DMS114 treated with DMSO at 0.1 percent for 48 hours (cell line): Measurements from ENCODE around the gene FFAR1.

Source experiments
- DNase-seq: peaks from one replicate; lab custom pipeline; 2025; ENCODE audit not compliant: unreplicated experiment; lab: John Stamatoyannopoulos, UW

The FFAR1 gene

GRCh38 chr19:35314858-35315470 lies 32.7 kb upstream of the FFAR1 start:
- DNase-seq, result no peak

GRCh38 chr19:35315883-35316282 lies 31.8 kb upstream of the FFAR1 start:
- no peak for DNase-seq

- no peak for DNase-seq
These were observed 31.1 kb upstream of the FFAR1 start for GRCh38 chr19:35316560-35316959.

DNA sequence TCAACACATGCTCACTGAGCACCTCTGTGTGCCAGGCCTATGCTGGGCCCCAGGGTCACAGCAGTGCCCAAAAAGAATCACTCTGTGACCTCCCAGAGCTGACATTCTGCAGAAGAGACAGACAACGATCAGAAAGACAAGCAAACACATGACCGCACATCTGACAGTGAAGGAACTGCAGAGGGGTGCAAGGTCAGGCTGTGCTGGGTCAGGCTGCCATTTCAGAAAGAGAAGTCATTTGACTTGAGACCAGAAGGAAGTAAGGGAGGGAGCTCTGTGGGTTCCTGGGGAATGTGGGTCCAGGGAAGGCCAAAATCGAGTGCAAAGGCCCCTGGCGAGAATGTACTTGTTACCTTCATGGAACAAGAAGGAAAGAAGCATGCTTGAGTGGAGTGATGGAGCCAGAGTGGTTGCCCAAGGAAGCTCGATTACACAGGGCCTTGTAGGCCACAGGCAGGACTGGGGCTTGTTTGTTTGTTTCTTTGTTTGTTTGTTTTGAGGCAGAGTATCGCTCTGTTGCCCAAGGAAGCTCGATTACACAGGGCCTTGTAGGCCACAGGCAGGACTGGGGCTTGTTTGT lies 30.1 kb upstream of the FFAR1 start:
- DNase-seq, result no peak

DNA sequence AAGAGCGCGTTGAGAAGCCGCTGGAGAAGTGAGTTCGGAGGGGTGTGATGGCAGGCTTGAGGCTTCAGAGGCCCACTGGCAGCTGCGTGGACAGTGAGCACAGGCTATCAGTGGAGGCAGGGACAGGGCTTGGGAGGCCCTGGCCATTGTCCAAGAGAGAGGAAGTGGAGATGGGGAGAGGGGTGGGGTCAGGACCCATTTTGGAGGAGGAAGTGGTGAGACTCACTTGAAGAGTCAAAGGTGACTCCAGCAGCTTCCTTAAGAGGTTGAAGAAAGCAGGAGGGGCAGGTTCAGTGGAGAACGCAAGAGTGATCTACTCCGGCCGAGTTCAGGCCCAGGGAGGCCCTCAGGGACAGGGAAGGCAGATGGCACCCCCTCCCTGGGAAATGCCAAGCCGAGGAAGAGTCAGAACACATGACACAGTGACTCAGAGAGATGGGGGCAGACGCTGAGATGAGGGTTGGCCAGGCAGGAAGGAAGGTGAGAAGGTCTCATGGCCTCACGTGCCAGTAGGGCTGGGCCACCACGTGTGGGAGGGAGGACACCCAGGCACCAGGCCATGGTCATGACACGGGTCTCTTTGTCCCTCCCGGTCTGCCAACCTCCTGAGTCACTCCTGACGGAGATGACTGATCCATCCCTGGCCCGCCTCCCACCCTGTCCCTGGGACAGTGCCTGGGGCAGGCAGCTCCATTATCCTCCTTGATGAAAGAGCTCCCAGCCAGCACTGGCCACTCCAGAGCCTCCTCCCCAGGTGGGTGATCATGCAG lies 28.8 kb upstream of the FFAR1 start:
- no peak for DNase-seq

GRCh38 chr19:35320065-35320713 lies 27.5 kb upstream of the FFAR1 start:
- no peak for DNase-seq

- no peak for DNase-seq
These were observed 26.4 kb upstream of the FFAR1 start for GRCh38 chr19:35321291-35321690.

GRCh38 chr19:35322014-35322413 lies 25.7 kb upstream of the FFAR1 start:
- DNase-seq, result no peak

GRCh38 chr19:35327642-35328041 lies 20.1 kb upstream of the FFAR1 start:
- DNase-seq, result no peak

DNA sequence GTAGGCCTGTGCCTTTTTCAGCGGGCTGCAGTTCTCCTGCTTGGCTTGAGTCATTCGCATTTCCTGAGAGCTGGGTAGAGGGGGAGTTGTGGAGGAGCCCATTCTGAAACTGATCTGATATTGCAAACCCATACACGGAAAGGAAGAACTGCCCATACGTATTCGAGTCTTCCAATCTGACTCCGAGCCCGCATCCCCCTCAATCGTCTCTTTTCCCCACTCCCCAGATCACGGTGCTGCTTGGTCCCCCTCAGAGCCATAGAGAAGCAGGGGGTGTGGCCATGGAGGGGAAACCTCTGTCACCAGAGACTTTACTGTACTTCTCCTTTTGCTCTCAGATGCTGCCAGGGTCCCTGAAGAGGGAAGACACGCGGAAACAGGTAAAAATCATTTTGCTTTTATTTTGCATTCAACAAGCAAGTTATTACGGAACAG lies 18.8 kb upstream of the FFAR1 start, which contains the start of gene CD22:
Gene CD22, plus strand, starts transcription at position 337 of the 435 bp plus-strand sequence. CDS start 2,854 bp downstream, outside the sequence.
- no peak for DNase-seq

GRCh38 chr19:35329323-35329722 lies 18.4 kb upstream of the FFAR1 start:
- no peak for DNase-seq

GRCh38 chr19:35330475-35330874 lies 17.2 kb upstream of the FFAR1 start:
- no peak for DNase-seq

DNA sequence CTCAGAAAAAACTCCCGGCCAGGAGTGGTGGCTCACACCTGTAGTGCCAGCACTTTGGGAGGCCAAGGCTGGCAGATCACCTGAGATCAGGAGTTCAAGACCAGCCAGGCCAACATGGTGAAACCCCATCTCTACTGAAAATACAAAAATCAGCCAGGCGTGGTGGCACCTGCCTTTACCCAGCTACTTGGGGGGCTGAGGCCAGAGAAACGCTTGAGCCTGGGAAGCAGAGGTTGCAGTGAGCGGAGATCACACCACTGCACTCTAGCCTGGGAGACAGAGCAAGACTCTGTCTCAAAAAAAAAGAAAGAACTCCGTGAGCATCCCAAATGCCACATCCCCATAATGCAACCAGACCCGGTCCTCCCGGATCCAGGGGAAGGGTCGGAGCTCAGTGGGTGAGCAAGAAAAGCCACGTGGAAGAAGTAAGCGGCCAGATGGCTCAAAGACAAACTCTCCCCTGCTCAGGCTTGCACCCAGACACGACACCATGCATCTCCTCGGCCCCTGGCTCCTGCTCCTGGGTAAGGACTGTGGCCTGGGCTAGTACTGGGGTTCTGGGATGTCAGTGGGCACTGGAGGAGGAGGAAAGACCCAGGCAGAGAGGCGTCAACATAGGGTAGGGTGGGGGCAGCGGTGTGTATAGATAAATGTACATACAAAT lies 16.0 kb upstream of the FFAR1 start:
- no peak for DNase-seq

- DNase-seq, result no peak
These were observed 14.9 kb upstream of the FFAR1 start for GRCh38 chr19:35332817-35333216.

DNA sequence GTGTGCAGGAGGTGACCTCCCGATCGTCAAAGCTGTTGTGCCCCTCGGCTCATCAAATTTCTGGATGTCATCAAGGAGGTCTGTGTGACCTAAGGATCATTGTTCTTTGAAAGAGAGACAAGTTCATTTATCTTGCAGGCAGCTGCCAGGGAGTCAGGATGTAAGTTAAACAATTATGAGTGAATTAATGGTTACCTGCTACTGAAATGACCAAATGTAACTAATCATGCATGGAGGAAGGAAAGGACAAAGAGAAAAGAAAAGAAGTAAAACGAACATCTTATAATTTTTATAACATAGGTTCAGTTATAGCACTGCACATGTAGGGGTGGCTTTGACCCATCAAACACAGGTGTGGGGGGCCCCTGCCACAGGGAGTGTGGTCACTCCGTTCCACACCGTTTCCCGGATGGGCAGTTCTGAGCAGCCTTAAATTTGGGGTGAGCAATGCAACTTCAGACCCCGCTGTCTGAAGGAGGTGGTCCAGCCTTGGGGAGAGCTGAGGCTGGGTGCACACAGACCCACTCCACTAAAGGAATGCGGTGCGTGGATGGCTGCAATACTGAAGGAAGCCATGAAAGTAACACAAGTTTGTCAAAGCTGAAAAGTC lies 13.5 kb upstream of the FFAR1 start:
- no peak for DNase-seq

GRCh38 chr19:35336166-35336955 lies 11.3 kb upstream of the FFAR1 start:
- DNase-seq, result no peak

DNA sequence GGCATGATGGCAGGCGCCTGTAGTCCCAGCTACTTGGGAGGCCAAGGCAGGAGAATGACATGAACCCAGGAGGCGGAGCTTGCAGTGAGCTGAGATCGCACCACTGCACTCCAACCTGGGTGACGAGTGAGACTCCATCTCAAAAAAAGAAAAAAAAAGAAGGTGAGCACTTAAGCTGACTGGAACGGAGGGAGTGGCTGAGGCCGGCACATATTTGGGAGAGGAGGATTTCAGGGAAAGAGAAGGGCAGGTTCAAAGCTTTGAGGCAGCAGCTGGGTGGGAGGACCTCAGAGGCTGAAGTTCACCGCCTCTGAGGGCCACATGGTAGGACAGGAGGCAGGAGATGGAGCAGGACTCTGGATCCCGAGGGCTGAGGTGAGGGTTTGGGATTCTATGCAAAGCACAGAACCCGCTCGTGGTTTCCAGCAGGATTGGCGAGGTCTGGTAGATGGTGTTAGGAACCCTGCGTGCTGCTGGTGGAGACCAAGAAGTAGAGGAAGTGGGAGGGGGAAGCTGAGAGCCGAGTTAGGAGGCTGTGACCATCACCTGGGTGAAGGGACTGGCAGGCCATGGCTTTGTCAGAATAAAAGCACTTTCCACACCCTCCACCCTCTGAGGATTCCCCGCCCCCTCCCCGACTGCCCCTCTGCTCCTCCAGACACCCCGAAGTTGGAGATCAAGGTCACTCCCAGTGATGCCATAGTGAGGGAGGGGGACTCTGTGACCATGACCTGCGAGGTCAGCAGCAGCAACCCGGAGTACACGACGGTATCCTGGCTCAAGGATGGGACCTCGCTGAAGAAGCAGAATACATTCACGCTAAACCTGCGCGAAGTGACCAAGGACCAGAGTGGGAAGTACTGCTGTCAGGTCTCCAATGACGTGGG lies 10.4 kb upstream of the FFAR1 start:
- no peak for DNase-seq

- DNase-seq, result no peak
These were observed 9.8 kb upstream of the FFAR1 start for GRCh38 chr19:35337984-35338296.

GRCh38 chr19:35340431-35340830 lies 7.3 kb upstream of the FFAR1 start:
- no peak for DNase-seq
